HCT116 (cell line): Measurements from ENCODE around the gene KNOP1. TPM values are rescaled to one million over a fixed set of nuclear protein-coding genes. Genes with fewer than 3 reads are reported as not detected.

ENCODE experiments used
- ATAC-seq: fragments of 200-7000 bp; cut with Tn5 transposase; 2 replicates; pipeline ENCODE4 v1.9.1; 2020; ENCODE audit warnings: mild to moderate bottlenecking, moderate library complexity
- BruUV-seq: library from RNA; stranded (reverse); fragments of 400-500 nt; replicated peaks from 2 replicates; lab custom pipeline; 2021; lab: Mats Ljungman, UMichigan
- CTCF ChIA-PET: fragments of 300-600 bp; sonication (Branson Sonifier 250); formaldehyde crosslinking; loops from one replicate; lab custom pipeline; 2021; ENCODE audit warnings: antibody characterized with exemption; lab: Charles Lee
- POLR2A ChIA-PET: fragments of 300-600, 350-600 bp; sonication (Branson Sonifier 250); formaldehyde crosslinking; loops from one replicate; lab custom pipeline; 2021; ENCODE audit warnings: antibody characterized with exemption; lab: Charles Lee
- RAD21 ChIA-PET, 2 experiments: fragments of 300-600 bp; sonication (Branson Sonifier 250); formaldehyde crosslinking; loops; one replicate each; lab custom pipeline; 2023; ENCODE audit warnings: low total read pairs in 2 of 2; ENCODE audit not compliant: uncharacterized antibody in 2 of 2, unreplicated experiment in 2 of 2, low non-redundant PET in 1 of 2; lab: Charles Lee
- DNase-seq: peaks from one replicate; pipeline ENCODE4 v3.0.0-alpha.2; 2010; ENCODE audit warnings: low read depth, low spot score
- H2AFZ ChIP-seq: fragments of 200-600 bp; shearing (Covaris generic), sonication (generic); 2 replicates; pipeline ENCODE4 v1.6.1; 2017; ENCODE audit warnings: low read depth, mixed run types, mixed read lengths, antibody characterized with exemption, low read length; ENCODE audit not compliant: poor library complexity, severe bottlenecking
- H3K27ac ChIP-seq: 2 replicates; pipeline ENCODE4 v1.5.1; 2012; ENCODE audit warnings: low read depth, low read length
- H3K27me3 ChIP-seq: fragments of 200-600 bp; sonication (generic); 2 replicates; pipeline ENCODE4 v1.6.1; 2016; ENCODE audit warnings: mixed run types, low read length, mixed read lengths; ENCODE audit not compliant: insufficient read depth
- H3K36me3 ChIP-seq, 2 experiments: fragments of 200-500 bp in 1 of 2; fragments of 200-600 bp in 1 of 2; sonication (Bioruptor generic) in 1 of 2; sonication (generic) in 1 of 2; 2 replicates each; pipeline versions ENCODE4 v1.5.1 to v1.6.1; 2014 to 2016; ENCODE audit warnings: low read length in 2 of 2, inconsistent platforms in 1 of 2, mixed read lengths in 1 of 2, mixed run types in 1 of 2; ENCODE audit not compliant: insufficient read depth in 2 of 2, control insufficient read depth in 1 of 2
- H3K4me1 ChIP-seq, 2 experiments: fragments of 200-600 bp in 1 of 2; sonication (generic) in 1 of 2; 2 replicates each; pipeline versions ENCODE4 v1.5.1 to v1.6.1; 2012 to 2017; ENCODE audit warnings: low read length in 2 of 2, inconsistent platforms in 1 of 2, mild to moderate bottlenecking in 1 of 2, mixed read lengths in 1 of 2, mixed run types in 1 of 2, moderate library complexity in 1 of 2; ENCODE audit not compliant: insufficient read depth in 2 of 2, control insufficient read depth in 1 of 2
- H3K4me2 ChIP-seq: fragments of 200-600 bp; sonication (generic); 2 replicates; pipeline ENCODE4 v1.6.1; 2017; ENCODE audit warnings: mixed run types, low read length, mixed read lengths
- H3K4me3 ChIP-seq, 2 experiments: fragments of 200-600 bp in 1 of 2; sonication (generic) in 1 of 2; replicated peaks in 1 of 2; 2 replicates each; pipeline ENCODE4 v1.5.1; 2011 to 2016; ENCODE audit warnings: low read length in 2 of 2, control low read depth in 1 of 2, low read depth in 1 of 2, mild to moderate bottlenecking in 1 of 2, mixed read lengths in 1 of 2, mixed run types in 1 of 2
- H3K79me2 ChIP-seq: fragments of 200-600 bp; sonication (generic); 2 replicates; pipeline ENCODE4 v1.6.1; 2017; ENCODE audit warnings: mild to moderate bottlenecking, mixed run types, low read length, moderate library complexity, mixed read lengths; ENCODE audit not compliant: insufficient read depth
- H3K9ac ChIP-seq: fragments of 200-600 bp; sonication (generic); 2 replicates; pipeline ENCODE4 v1.6.1; 2016; ENCODE audit warnings: low read length, mixed read lengths
- H3K9me2 ChIP-seq: fragments of 200-600 bp; sonication (generic), shearing (Covaris generic); 2 replicates; pipeline ENCODE4 v1.6.1; 2017; ENCODE audit warnings: mixed run types, mild to moderate bottlenecking, moderate library complexity; ENCODE audit not compliant: insufficient read depth
- H3K9me3 ChIP-seq, 2 experiments: fragments of 200-500 bp in 1 of 2; fragments of 200-600 bp in 1 of 2; sonication (Bioruptor generic) in 1 of 2; sonication (generic) in 1 of 2; 2 replicates each; pipeline ENCODE4 v1.6.1; 2014 to 2017; ENCODE audit warnings: low read length in 2 of 2, mixed read lengths in 2 of 2, inconsistent platforms in 1 of 2, low read depth in 1 of 2, mild to moderate bottlenecking in 1 of 2, mixed run types in 1 of 2, moderate library complexity in 1 of 2; ENCODE audit not compliant: control insufficient read depth in 1 of 2, insufficient read depth in 1 of 2
- H4K20me1 ChIP-seq: fragments of 200-600 bp; sonication (generic), shearing (Covaris generic); 2 replicates; pipeline ENCODE4 v1.6.1; 2017; ENCODE audit warnings: mixed run types, mild to moderate bottlenecking, moderate library complexity; ENCODE audit not compliant: insufficient read depth
- CBX3 ChIP-seq: IDR thresholded peaks from 2 replicates; pipeline ENCODE4 v1.6.1; 2012; ENCODE audit warnings: low read depth
- EGR1 ChIP-seq: IDR thresholded peaks from 2 replicates; pipeline ENCODE4 v1.6.1; 2012; ENCODE audit warnings: low read depth
- ELF1 ChIP-seq: IDR thresholded peaks from 2 replicates; pipeline ENCODE4 v1.6.1; 2012; ENCODE audit warnings: low read depth, borderline replicate concordance
- EZH2phosphoT487 ChIP-seq: fragments of 200-600 bp; IDR thresholded peaks from 2 replicates; pipeline ENCODE4 v1.6.1; 2018; ENCODE audit warnings: antibody characterized with exemption, borderline replicate concordance
- FOSL1 ChIP-seq: IDR thresholded peaks from 2 replicates; pipeline ENCODE4 v1.6.1; 2012; ENCODE audit warnings: low read depth
- POLR2A ChIP-seq: IDR thresholded peaks from 2 replicates; pipeline ENCODE4 v1.7.0; 2011; ENCODE audit warnings: borderline replicate concordance; ENCODE audit not compliant: insufficient read depth, insufficient read length; ENCODE audit errors: extremely low read depth
- RAD21 ChIP-seq: IDR thresholded peaks from 2 replicates; pipeline ENCODE4 v1.6.1; 2012; ENCODE audit warnings: low read depth, mild to moderate bottlenecking
- SRF ChIP-seq: IDR thresholded peaks from 2 replicates; pipeline ENCODE4 v1.6.1; 2012; ENCODE audit warnings: low read depth
- TCF7L2 ChIP-seq: IDR thresholded peaks from 2 replicates; pipeline ENCODE4 v1.7.0; 2011; ENCODE audit warnings: borderline replicate concordance, inconsistent platforms; ENCODE audit not compliant: insufficient read depth, insufficient read length; ENCODE audit errors: extremely low read depth
- YY1 ChIP-seq: IDR thresholded peaks from 2 replicates; pipeline ENCODE4 v1.6.1; 2011; ENCODE audit warnings: low read length, low read depth, moderate library complexity, mild to moderate bottlenecking; ENCODE audit not compliant: insufficient replicate concordance; ENCODE audit errors: extremely low read depth
- ZFX ChIP-seq: fragments of 450-650 bp; IDR thresholded peaks from 2 replicates; pipeline ENCODE4 v1.6.1; 2017
- ZNF274 ChIP-seq: fragments of 200-500 bp; sonication (Bioruptor generic); IDR thresholded peaks from 2 replicates; pipeline ENCODE4 v1.6.1; 2014; ENCODE audit warnings: mild to moderate bottlenecking, low read depth, low read length, inconsistent platforms
- intact Hi-C: fragments of 100-400 bp; cut with micrococcal nuclease; formaldehyde crosslinking; loops from 2 replicates; pipeline ENCODE4 v1.10.0; 2022
- total RNA-seq: library from RNA; stranded (reverse); gene quantifications from one replicate; pipeline ENCODE4 v1.2.1, GENCODE V29; 2021; ENCODE audit not compliant: unreplicated experiment
- TF ChIP-seq, protein P1 (sequence below): IDR thresholded peaks from 2 replicates; pipeline ENCODE4 v1.6.1; 2012; ENCODE audit warnings: low read depth
- TF ChIP-seq, protein P2 (sequence below), 3 experiments: fragments of 200-600 bp in 1 of 3; sonication (generic) in 1 of 3; IDR thresholded peaks in 2 of 3; conservative IDR thresholded peaks in 1 of 3; 2 replicates each; pipeline ENCODE4 v1.5.1; 2012 to 2017; ENCODE audit warnings: low read depth in 2 of 3, low read length in 2 of 3, antibody characterized with exemption in 1 of 3, borderline replicate concordance in 1 of 3, control low read depth in 1 of 3, mild to moderate bottlenecking in 1 of 3, mixed read lengths in 1 of 3, mixed run types in 1 of 3, moderate library complexity in 1 of 3; ENCODE audit not compliant: insufficient read depth in 1 of 3

Gene KNOP1
- total RNA-seq, 1 experiment from 2014 or later = 34.6 TPM

DNA sequence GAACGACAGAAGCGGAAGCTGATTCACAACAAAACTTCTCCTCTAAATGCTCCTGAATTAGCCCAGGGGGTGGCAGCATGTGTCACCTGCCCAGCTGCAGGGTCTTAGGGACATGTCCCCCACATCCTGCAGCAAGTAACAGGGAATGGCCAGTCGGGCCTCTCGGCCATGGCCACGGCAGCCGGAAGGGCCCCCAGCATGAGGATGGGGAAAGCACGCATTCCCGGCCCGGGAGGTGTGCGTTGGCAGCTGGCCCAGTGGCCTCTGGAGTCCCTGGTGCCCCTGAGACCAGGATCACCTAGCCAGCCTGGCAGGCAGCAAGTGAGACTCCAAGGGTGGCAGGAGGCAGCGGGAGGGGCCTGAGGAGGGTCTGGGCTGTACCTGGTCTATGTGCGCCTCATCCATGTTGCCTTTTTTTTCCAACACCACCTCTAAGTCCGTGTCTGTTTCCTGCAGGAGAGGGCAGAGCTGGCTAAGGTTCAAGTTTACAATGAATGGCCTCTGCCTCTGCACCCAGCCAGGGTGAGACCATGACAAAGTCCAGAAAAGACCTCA is 7.0 kb downstream of the KNOP1 start:
- Histone ChIP-seq H3K79me2 (peaks cover 81% of the 10 kb centered on the region), H3K36me3 (peaks cover 29 to 58% of the 10 kb centered on the region in 2 experiments), H3K9ac (no peak overlapping the region), H3K27me3 (no peaks in the 10 kb centered on the region), H3K4me2 (no peak overlapping the region), H3K27ac (no peak overlapping the region), H3K4me1 (peaks cover 4 to 6% of the 10 kb centered on the region in 2 experiments; a peak in 3 of 4 replicates), H2AFZ (no peak overlapping the region), H3K9me3 (no peaks in the 10 kb centered on the region), H4K20me1 (no peaks in the 10 kb centered on the region; the same call in 1 of the 2 replicates)
- ChIA-PET RAD21 (no interaction called here), POLR2A (no interaction called here)
- intact Hi-C loops = no loop called here
- no TSS peak for BruUV-seq
- no peak for ATAC-seq
- TF ChIP-seq TCF7L2 = no peak
- TF ChIP-seq, all 23 proteins: peak for 0
- DNase-seq = no peak
- Histone ChIP-seq H3K4me3 (no peak overlapping the region), H3K9me2 (no peaks in the 10 kb centered on the region)
- CTCF ChIA-PET = no interaction called here

DNA sequence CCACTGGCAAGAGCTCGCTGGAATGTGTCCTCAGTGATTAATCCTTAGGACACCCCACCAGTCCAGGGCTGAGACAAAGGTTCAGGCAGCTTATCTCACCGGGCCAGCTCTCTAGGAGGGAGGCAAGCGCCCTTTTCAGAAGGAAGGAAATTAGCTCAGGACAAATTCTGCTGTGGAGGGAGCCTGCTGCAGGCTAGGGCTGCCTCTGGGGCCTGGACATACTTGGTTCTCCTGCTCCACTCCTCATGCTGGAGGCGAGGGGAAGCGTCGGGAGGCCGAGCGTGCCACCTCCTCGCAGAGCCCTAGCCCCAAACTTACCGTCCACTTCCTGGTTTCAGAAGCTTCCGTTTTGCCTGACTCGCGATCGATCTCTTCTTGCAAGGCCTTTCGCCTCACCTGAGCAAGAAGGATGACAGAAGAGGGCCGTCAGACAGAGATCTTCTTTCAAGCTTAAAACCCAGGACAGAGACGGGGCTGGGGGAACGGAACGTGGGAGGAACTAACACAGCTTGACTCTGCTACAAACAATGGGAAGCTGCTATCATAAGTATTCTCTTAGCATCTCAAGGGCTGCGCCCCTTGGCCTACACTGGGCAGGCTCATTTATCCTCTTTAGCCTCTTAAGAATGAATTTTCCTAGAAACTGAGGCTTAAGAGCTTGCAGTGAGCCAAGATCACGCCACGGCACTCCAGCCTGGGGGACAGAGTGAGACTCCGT is 7.7 kb downstream of the KNOP1 start:
- no peak for TF ChIP-seq POLR2A
- TF ChIP-seq ZNF274 = no peak
- no peak for TF ChIP-seq ZFX
- TF ChIP-seq, protein P1, sequence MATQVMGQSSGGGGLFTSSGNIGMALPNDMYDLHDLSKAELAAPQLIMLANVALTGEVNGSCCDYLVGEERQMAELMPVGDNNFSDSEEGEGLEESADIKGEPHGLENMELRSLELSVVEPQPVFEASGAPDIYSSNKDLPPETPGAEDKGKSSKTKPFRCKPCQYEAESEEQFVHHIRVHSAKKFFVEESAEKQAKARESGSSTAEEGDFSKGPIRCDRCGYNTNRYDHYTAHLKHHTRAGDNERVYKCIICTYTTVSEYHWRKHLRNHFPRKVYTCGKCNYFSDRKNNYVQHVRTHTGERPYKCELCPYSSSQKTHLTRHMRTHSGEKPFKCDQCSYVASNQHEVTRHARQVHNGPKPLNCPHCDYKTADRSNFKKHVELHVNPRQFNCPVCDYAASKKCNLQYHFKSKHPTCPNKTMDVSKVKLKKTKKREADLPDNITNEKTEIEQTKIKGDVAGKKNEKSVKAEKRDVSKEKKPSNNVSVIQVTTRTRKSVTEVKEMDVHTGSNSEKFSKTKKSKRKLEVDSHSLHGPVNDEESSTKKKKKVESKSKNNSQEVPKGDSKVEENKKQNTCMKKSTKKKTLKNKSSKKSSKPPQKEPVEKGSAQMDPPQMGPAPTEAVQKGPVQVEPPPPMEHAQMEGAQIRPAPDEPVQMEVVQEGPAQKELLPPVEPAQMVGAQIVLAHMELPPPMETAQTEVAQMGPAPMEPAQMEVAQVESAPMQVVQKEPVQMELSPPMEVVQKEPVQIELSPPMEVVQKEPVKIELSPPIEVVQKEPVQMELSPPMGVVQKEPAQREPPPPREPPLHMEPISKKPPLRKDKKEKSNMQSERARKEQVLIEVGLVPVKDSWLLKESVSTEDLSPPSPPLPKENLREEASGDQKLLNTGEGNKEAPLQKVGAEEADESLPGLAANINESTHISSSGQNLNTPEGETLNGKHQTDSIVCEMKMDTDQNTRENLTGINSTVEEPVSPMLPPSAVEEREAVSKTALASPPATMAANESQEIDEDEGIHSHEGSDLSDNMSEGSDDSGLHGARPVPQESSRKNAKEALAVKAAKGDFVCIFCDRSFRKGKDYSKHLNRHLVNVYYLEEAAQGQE = no peak
- TF ChIP-seq EGR1 = no peak
- TF ChIP-seq, protein P2, sequence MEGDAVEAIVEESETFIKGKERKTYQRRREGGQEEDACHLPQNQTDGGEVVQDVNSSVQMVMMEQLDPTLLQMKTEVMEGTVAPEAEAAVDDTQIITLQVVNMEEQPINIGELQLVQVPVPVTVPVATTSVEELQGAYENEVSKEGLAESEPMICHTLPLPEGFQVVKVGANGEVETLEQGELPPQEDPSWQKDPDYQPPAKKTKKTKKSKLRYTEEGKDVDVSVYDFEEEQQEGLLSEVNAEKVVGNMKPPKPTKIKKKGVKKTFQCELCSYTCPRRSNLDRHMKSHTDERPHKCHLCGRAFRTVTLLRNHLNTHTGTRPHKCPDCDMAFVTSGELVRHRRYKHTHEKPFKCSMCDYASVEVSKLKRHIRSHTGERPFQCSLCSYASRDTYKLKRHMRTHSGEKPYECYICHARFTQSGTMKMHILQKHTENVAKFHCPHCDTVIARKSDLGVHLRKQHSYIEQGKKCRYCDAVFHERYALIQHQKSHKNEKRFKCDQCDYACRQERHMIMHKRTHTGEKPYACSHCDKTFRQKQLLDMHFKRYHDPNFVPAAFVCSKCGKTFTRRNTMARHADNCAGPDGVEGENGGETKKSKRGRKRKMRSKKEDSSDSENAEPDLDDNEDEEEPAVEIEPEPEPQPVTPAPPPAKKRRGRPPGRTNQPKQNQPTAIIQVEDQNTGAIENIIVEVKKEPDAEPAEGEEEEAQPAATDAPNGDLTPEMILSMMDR (IDR thresholded peaks at IDR 0.05 in 2 of 3, conservative IDR thresholded peaks at IDR 0.05 in 1 of 3; ENCODE audit: borderline replicate concordance in 1 of 3, insufficient read depth in 1 of 3, low read depth in 2 of 3, low read length in 2 of 3) = no peak
- no peak for TF ChIP-seq SRF
- TF ChIP-seq ELF1 = no peak
- no peak for TF ChIP-seq EZH2phosphoT487
- no peak for TF ChIP-seq YY1
- no peak for TF ChIP-seq CBX3
- TF ChIP-seq RAD21 = no peak
- TF ChIP-seq FOSL1 = no peak
- TF ChIP-seq, all 23 proteins: peak for 0
- Histone ChIP-seq H3K9me2 (no peaks in the 10 kb centered on the region), H3K36me3 (peaks cover 34 to 59% of the 10 kb centered on the region in 2 experiments), H3K9ac (no peak overlapping the region), H3K79me2 (peaks cover 74% of the 10 kb centered on the region), H3K27me3 (no peaks in the 10 kb centered on the region), H3K9me3 (no peaks in the 10 kb centered on the region), H3K4me2 (no peak overlapping the region), H4K20me1 (no peaks in the 10 kb centered on the region), H3K27ac (no peak overlapping the region), H3K4me3 (no peak overlapping the region), H3K4me1 (peaks cover 0 to 6% of the 10 kb centered on the region in 2 experiments; a peak in 2 of 4 replicates), H2AFZ (no peak overlapping the region)
- ATAC-seq (no peak), DNase-seq (no peak)
- ChIA-PET CTCF (no interaction called here), RAD21 (no interaction called here), POLR2A (no interaction called here)
- BruUV-seq = no TSS peak
- intact Hi-C loops = no loop called here
